ENCODE measurements around the gene LAMC3. TPM values are rescaled to one million over a fixed set of nuclear protein-coding genes. Genes with fewer than 3 reads are reported as not detected.
A peak's percentile ranks its signal among the peaks of the same experiment; 100 is the strongest.

Gene LAMC3
- total RNA-seq, 1 experiment from 2014 or later, result 0.36 TPM

- no peak for TF ChIP-seq CTCF (IDR thresholded peaks at IDR 0.05; ENCODE audit: insufficient read depth in 1 of 2, low read depth in 1 of 2, low read length in 1 of 2, severe bottlenecking in 1 of 2, unreplicated experiment in 1 of 2)
- Mint-ChIP-seq H3K36me3 (ENCODE audit: insufficient read depth, unreplicated experiment) (no peaks in the 10 kb centered on the region), H3K4me1 (ENCODE audit: low read depth, unreplicated experiment) (no peaks in the 10 kb centered on the region), H3K27ac (ENCODE audit: unreplicated experiment) (no peak overlapping the region), H3K9me3 (ENCODE audit: unreplicated experiment) (no peaks in the 10 kb centered on the region), H3K27me3 (ENCODE audit: insufficient read depth, unreplicated experiment) (peaks cover 8% of the 10 kb centered on the region), H3K4me3 (ENCODE audit: unreplicated experiment) (no peak overlapping the region)
- H3K27me3 ChIP-seq (replicated peaks; ENCODE audit: control insufficient read depth, insufficient read depth, low read length), result no peaks in the 10 kb centered on the region
- POLR2A ChIA-PET, result no interaction called here
- H3K9me3 ChIP-seq, result no peaks in the 10 kb centered on the region
- CTCF ChIA-PET, result no interaction called here
- no peaks in the 10 kb centered on the region for H3K36me3 ChIP-seq (ENCODE audit: control insufficient read depth, insufficient read depth, low read length)
- no peak for DNase-seq
- H3K4me1 ChIP-seq, result no peaks in the 10 kb centered on the region
- BruUV-seq (replicated peaks), result no TSS peak
- intact Hi-C loops (cut with micrococcal nuclease; ENCODE audit: unreplicated experiment), result no loop called here
- no peak overlapping the region for H3K4me3 ChIP-seq (ENCODE audit: low read depth, low read length)
Observed at GRCh38 chr9:130990978-130991777, 17.8 kb upstream of the LAMC3 start.

- no peak overlapping the region for H3K4me3 Mint-ChIP-seq (ENCODE audit: unreplicated experiment)
- ChIA-PET CTCF (interaction anchor here (0.6 kb wide), 1 partner anchor 104 kb away, joined by 5 read pairs; the partner anchor contains the start of gene AIF1L), POLR2A (no interaction called here)
- Histone ChIP-seq H3K4me1 (no peaks in the 10 kb centered on the region), H3K36me3 (ENCODE audit: control insufficient read depth, insufficient read depth, low read length) (no peaks in the 10 kb centered on the region), H3K9me3 (no peaks in the 10 kb centered on the region), H3K4me3 (ENCODE audit: low read depth, low read length) (no peak overlapping the region), H3K27me3 (replicated peaks; ENCODE audit: control insufficient read depth, insufficient read depth, low read length) (no peaks in the 10 kb centered on the region)
- H3K27me3 Mint-ChIP-seq (ENCODE audit: insufficient read depth, unreplicated experiment), result peaks cover 8% of the 10 kb centered on the region
- H3K4me1 Mint-ChIP-seq (ENCODE audit: low read depth, unreplicated experiment), result no peaks in the 10 kb centered on the region
- BruUV-seq (replicated peaks), result no TSS peak
- intact Hi-C loops (cut with micrococcal nuclease; ENCODE audit: unreplicated experiment), result no loop called here
- no peaks in the 10 kb centered on the region for H3K36me3 Mint-ChIP-seq (ENCODE audit: insufficient read depth, unreplicated experiment)
- H3K9me3 Mint-ChIP-seq (ENCODE audit: unreplicated experiment), result no peaks in the 10 kb centered on the region
- no peak for TF ChIP-seq CTCF (IDR thresholded peaks at IDR 0.05; ENCODE audit: insufficient read depth in 1 of 2, low read depth in 1 of 2, low read length in 1 of 2, severe bottlenecking in 1 of 2, unreplicated experiment in 1 of 2)
- no peak overlapping the region for H3K27ac Mint-ChIP-seq (ENCODE audit: unreplicated experiment)
- peak in 1 of 2 experiments; percentile 37 for DNase-seq
Observed at GRCh38 chr9:130991778-130992681, 16.9 kb upstream of the LAMC3 start.

DNA sequence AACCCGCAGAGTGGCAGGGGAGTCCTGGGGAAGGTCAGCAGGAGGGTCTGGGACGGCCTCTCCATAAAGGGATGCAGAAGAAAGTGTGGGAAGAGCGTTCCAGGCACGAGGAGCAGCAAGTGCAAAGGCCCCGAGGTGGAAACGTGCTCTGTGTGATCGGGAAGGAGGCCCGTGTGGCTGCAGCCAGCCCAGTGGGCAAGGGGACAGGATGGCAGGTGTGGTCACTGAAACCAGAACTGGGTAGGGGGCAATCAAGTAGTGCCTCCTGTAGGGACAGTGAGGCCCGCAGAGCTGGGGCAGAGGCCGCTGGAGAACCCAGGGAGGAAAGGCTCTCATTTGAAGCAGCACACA lies 16.3 kb upstream of the LAMC3 start:
- Histone ChIP-seq H3K4me3 (ENCODE audit: low read depth, low read length) (no peak overlapping the region), H3K9me3 (no peaks in the 10 kb centered on the region), H3K36me3 (ENCODE audit: control insufficient read depth, insufficient read depth, low read length) (no peaks in the 10 kb centered on the region), H3K4me1 (no peaks in the 10 kb centered on the region), H3K27me3 (replicated peaks; ENCODE audit: control insufficient read depth, insufficient read depth, low read length) (no peaks in the 10 kb centered on the region)
- Mint-ChIP-seq H3K4me3 (ENCODE audit: unreplicated experiment) (no peak overlapping the region), H3K4me1 (ENCODE audit: low read depth, unreplicated experiment) (no peaks in the 10 kb centered on the region), H3K27me3 (ENCODE audit: insufficient read depth, unreplicated experiment) (peaks cover 6% of the 10 kb centered on the region), H3K27ac (ENCODE audit: unreplicated experiment) (no peak overlapping the region), H3K9me3 (ENCODE audit: unreplicated experiment) (no peaks in the 10 kb centered on the region), H3K36me3 (ENCODE audit: insufficient read depth, unreplicated experiment) (no peaks in the 10 kb centered on the region)
- no peak for DNase-seq
- POLR2A ChIA-PET, result no interaction called here
- CTCF ChIA-PET, result no interaction called here
- BruUV-seq (replicated peaks), result no TSS peak
- intact Hi-C loops (cut with micrococcal nuclease; ENCODE audit: unreplicated experiment), result no loop called here
- TF ChIP-seq CTCF (IDR thresholded peaks at IDR 0.05; ENCODE audit: insufficient read depth in 1 of 2, low read depth in 1 of 2, low read length in 1 of 2, severe bottlenecking in 1 of 2, unreplicated experiment in 1 of 2), result no peak
